GM23248 (cell line): ENCODE results near the gene STAT1. TPM values are rescaled to one million over a fixed set of nuclear protein-coding genes. Genes with fewer than 3 reads are reported as not detected.

Source experiments
- DNase-seq: peaks from one replicate; pipeline ENCODE4 v3.0.0-alpha.2; 2015
- H2AFZ ChIP-seq: fragments of 200-600 bp; sonication (generic); 2 replicates; pipeline ENCODE4 v1.6.1; 2016; ENCODE audit warnings: antibody characterized with exemption
- H3F3A ChIP-seq: fragments of 200-600 bp; sonication (generic); 2 replicates; pipeline ENCODE4 v1.6.1; 2016; ENCODE audit warnings: mild to moderate bottlenecking, antibody characterized with exemption, mixed run types; ENCODE audit not compliant: insufficient read depth
- H3K27ac ChIP-seq: fragments of 200-600 bp; sonication (generic); 2 replicates; pipeline ENCODE4 v1.5.1; 2016; ENCODE audit warnings: mild to moderate bottlenecking
- H3K27me3 ChIP-seq: fragments of 200-600 bp; sonication (generic); replicated peaks from 2 replicates; pipeline ENCODE4 v1.6.1; 2016; ENCODE audit warnings: mild to moderate bottlenecking; ENCODE audit not compliant: insufficient read depth
- H3K36me3 ChIP-seq: fragments of 200-600 bp; sonication (generic); 2 replicates; pipeline ENCODE4 v1.6.1; 2016; ENCODE audit warnings: low read depth, mild to moderate bottlenecking
- H3K4me1 ChIP-seq: fragments of 200-600 bp; sonication (generic); 2 replicates; pipeline ENCODE4 v1.6.1; 2016; ENCODE audit warnings: mild to moderate bottlenecking; ENCODE audit not compliant: insufficient read depth
- H3K4me2 ChIP-seq: fragments of 200-600 bp; sonication (generic); one replicate; pipeline ENCODE4 v1.6.1; 2016; ENCODE audit warnings: mild to moderate bottlenecking; ENCODE audit not compliant: unreplicated experiment
- H3K4me3 ChIP-seq: fragments of 200-600 bp; sonication (generic); 2 replicates; pipeline ENCODE4 v1.5.1; 2016; ENCODE audit warnings: mild to moderate bottlenecking
- H3K79me2 ChIP-seq: fragments of 200-600 bp; sonication (generic); 2 replicates; pipeline ENCODE4 v1.6.1; 2016; ENCODE audit warnings: mild to moderate bottlenecking; ENCODE audit not compliant: insufficient read depth
- H3K9ac ChIP-seq: fragments of 200-600 bp; sonication (generic); 2 replicates; pipeline ENCODE4 v1.6.1; 2016; ENCODE audit warnings: mild to moderate bottlenecking
- H3K9me2 ChIP-seq: fragments of 200-600 bp; sonication (generic); 2 replicates; pipeline ENCODE4 v1.6.1; 2016; ENCODE audit warnings: mixed run types, mild to moderate bottlenecking, moderate library complexity; ENCODE audit not compliant: insufficient read depth
- H3K9me3 ChIP-seq: fragments of 200-600 bp; sonication (generic); one replicate; pipeline ENCODE4 v1.6.1; 2017; ENCODE audit warnings: low read depth
- H4K20me1 ChIP-seq: fragments of 200-600 bp; sonication (generic); 2 replicates; pipeline ENCODE4 v1.6.0; 2016; ENCODE audit not compliant: insufficient read depth
- EZH2 ChIP-seq: fragments of 200-600 bp; sonication (generic); IDR thresholded peaks from 2 replicates; pipeline ENCODE4 v1.6.1; 2018; ENCODE audit warnings: antibody characterized with exemption, mild to moderate bottlenecking; ENCODE audit not compliant: insufficient read depth, poor library complexity, severe bottlenecking
- EZH2phosphoT487 ChIP-seq: fragments of 200-600 bp; sonication (generic); IDR thresholded peaks from 2 replicates; pipeline ENCODE4 v1.6.1; 2018; ENCODE audit warnings: antibody characterized with exemption, moderate library complexity, mild to moderate bottlenecking, low read depth; ENCODE audit not compliant: insufficient read depth
- WGBS, 2 experiments: methylation state at CpG; one replicate each; pipeline ENCODE4 v1.1.6; 2015 to 2017; ENCODE audit warnings: low lambda C conversion rate in 2 of 2, low coverage in 1 of 2; ENCODE audit errors: missing lambda C conversion rate in 2 of 2; 5-methylcytosine and 5-hydroxymethylcytosine counted together
- in situ Hi-C: fragments of 300-500 bp; cut with MboI; formaldehyde crosslinking; loops from 2 replicates; pipeline ENCODE4 v1.15.0; 2020
- polyA plus RNA-seq: library from polyadenylated mRNA; unstranded; fragments of >200 nt; fragmentation: Nextera tagmentation; extraction: Ambion mirVana; gene quantifications from 2 replicates; pipeline ENCODE4 v1.2.1, GENCODE V29; 2016
- total RNA-seq: library from RNA; depleted of rRNA; stranded (reverse); fragments of >200 nt; shearing (Covaris generic); gene quantifications from 2 replicates; pipeline ENCODE4 v1.2.3, GENCODE V29; 2014

The STAT1 gene
- total and polyA plus RNA-seq, 2 experiments from 2014 or later: 227 to 237 TPM

- 96 to 100% methylated on average over 3 of the region's 3 CpGs for WGBS, 2 experiments
- Histone ChIP-seq H2AFZ (no peak overlapping the region), H3K4me2 (no peak overlapping the region), H3K36me3 (peaks cover 92% of the 10 kb centered on the region), H3F3A (peaks cover 70% of the 10 kb centered on the region), H3K4me3 (no peak overlapping the region), H3K4me1 (peaks cover 20% of the 10 kb centered on the region), H3K27ac (no peak overlapping the region), H4K20me1 (no peaks in the 10 kb centered on the region; the same call in 1 of the 2 replicates), H3K9me3 (no peaks in the 10 kb centered on the region), H3K27me3 (no peaks in the 10 kb centered on the region), H3K79me2 (peaks cover 56% of the 10 kb centered on the region), H3K9ac (no peak overlapping the region), H3K9me2 (no peaks in the 10 kb centered on the region)
- in situ Hi-C loops: no loop called here
- no peak for DNase-seq
- TF ChIP-seq EZH2phosphoT487 (no peak), EZH2 (no peak)
Measured at GRCh38 chr2:191006297-191006696, 7.7 kb downstream of the STAT1 start.

- H3K27me3 ChIP-seq: no peaks in the 10 kb centered on the region
- peaks cover 31% of the 10 kb centered on the region for H3K79me2 ChIP-seq
- in situ Hi-C loops: no loop called here
- H4K20me1 ChIP-seq: no peaks in the 10 kb centered on the region
- H3F3A ChIP-seq: peaks cover 77% of the 10 kb centered on the region
- no peaks in the 10 kb centered on the region for H3K4me1 ChIP-seq
- H3K4me3 ChIP-seq: no peak overlapping the region
- no peaks in the 10 kb centered on the region for H3K9me3 ChIP-seq
- peaks cover 100% of the 10 kb centered on the region for H3K36me3 ChIP-seq
- H3K9ac ChIP-seq: no peak overlapping the region
- no peak for DNase-seq
- H3K4me2 ChIP-seq: no peak overlapping the region
- no peak overlapping the region for H3K27ac ChIP-seq
- H2AFZ ChIP-seq: no peak overlapping the region
- H3K9me2 ChIP-seq: no peaks in the 10 kb centered on the region
- TF ChIP-seq EZH2phosphoT487 (no peak), EZH2 (no peak)
- WGBS, 2 experiments: 93 to 97% methylated on average over 6 of the region's 6 CpGs
Measured at GRCh38 chr2:191003405-191004309, 10.3 kb downstream of the STAT1 start.

GRCh38 chr2:191001624-191002023 lies 12.3 kb downstream of the STAT1 start:
- no peak overlapping the region for H3K9ac ChIP-seq
- H3K9me2 ChIP-seq: no peaks in the 10 kb centered on the region
- H3K79me2 ChIP-seq: peaks cover 21% of the 10 kb centered on the region; the same call in 1 of the 2 replicates
- H3K4me1 ChIP-seq: no peaks in the 10 kb centered on the region
- no peak overlapping the region for H2AFZ ChIP-seq
- no peaks in the 10 kb centered on the region for H3K9me3 ChIP-seq
- DNase-seq: no peak
- no peaks in the 10 kb centered on the region for H4K20me1 ChIP-seq
- in situ Hi-C loops: no loop called here
- no peaks in the 10 kb centered on the region for H3K27me3 ChIP-seq
- H3K4me2 ChIP-seq: no peak overlapping the region
- H3K4me3 ChIP-seq: no peak overlapping the region
- 69 to 70% methylated on average over 3 of the region's 3 CpGs for WGBS, 2 experiments
- TF ChIP-seq EZH2 (no peak), EZH2phosphoT487 (no peak)
- H3F3A ChIP-seq: peaks cover 59% of the 10 kb centered on the region
- no peak overlapping the region for H3K27ac ChIP-seq
- peaks cover 100% of the 10 kb centered on the region for H3K36me3 ChIP-seq

GRCh38 chr2:191001032-191001431 lies 12.9 kb downstream of the STAT1 start:
- H3K36me3 ChIP-seq: peaks cover 100% of the 10 kb centered on the region
- H3K9ac ChIP-seq: no peak overlapping the region
- DNase-seq: no peak

More at GRCh38 chr2:191001032-191001431, 12.9 kb downstream of the STAT1 start:
- no peak overlapping the region for H3K4me3 ChIP-seq
- no peaks in the 10 kb centered on the region for H3K4me1 ChIP-seq
- H3K9me2 ChIP-seq: no peaks in the 10 kb centered on the region
- H3K79me2 ChIP-seq: peaks cover 18% of the 10 kb centered on the region; the same call in 1 of the 2 replicates
- TF ChIP-seq EZH2phosphoT487 (no peak), EZH2 (no peak)
- H3K9me3 ChIP-seq: no peaks in the 10 kb centered on the region
- H3F3A ChIP-seq: peaks cover 59% of the 10 kb centered on the region
- no peak overlapping the region for H3K4me2 ChIP-seq
- no peaks in the 10 kb centered on the region for H4K20me1 ChIP-seq
- H3K27me3 ChIP-seq: no peaks in the 10 kb centered on the region
- 50 to 57% methylated on average over 2 of the region's 2 CpGs for WGBS, 2 experiments
- no peak overlapping the region for H2AFZ ChIP-seq
- H3K27ac ChIP-seq: no peak overlapping the region
- in situ Hi-C loops: no loop called here
